Neural progenitor cell (in vitro differentiated cells): Measurements from ENCODE around the gene SOCS4. TPM values are rescaled to one million over a fixed set of nuclear protein-coding genes. Genes with fewer than 3 reads are reported as not detected.

Experiments used
- DNase-seq: peaks from one replicate; pipeline ENCODE4 v3.0.0-alpha.2; 2016; ENCODE audit warnings: low spot score
- H2AFZ ChIP-seq: fragments of 200-600 bp; sonication (generic); replicated peaks from 2 replicates; pipeline ENCODE4 v1.6.1; 2016; ENCODE audit warnings: antibody characterized with exemption
- H3F3A ChIP-seq: fragments of 200-600 bp; sonication (generic); 2 replicates; pipeline ENCODE4 v1.6.1; 2016; ENCODE audit warnings: antibody characterized with exemption, low read depth
- H3K27ac ChIP-seq: fragments of 200-600 bp; sonication (generic); 2 replicates; pipeline ENCODE4 v1.5.1; 2016; ENCODE audit warnings: mild to moderate bottlenecking
- H3K27me3 ChIP-seq: fragments of 200-600 bp; sonication (generic); 2 replicates; pipeline ENCODE4 v1.6.1; 2016; ENCODE audit warnings: mild to moderate bottlenecking, moderate library complexity
- H3K36me3 ChIP-seq: fragments of 200-600 bp; sonication (generic); 2 replicates; pipeline ENCODE4 v1.5.1; 2016
- H3K4me1 ChIP-seq: fragments of 200-600 bp; sonication (generic); 2 replicates; pipeline ENCODE4 v1.6.1; 2016; ENCODE audit warnings: mixed run types
- H3K4me2 ChIP-seq: fragments of 200-600 bp; sonication (generic); 2 replicates; pipeline ENCODE4 v1.6.1; 2016
- H3K4me3 ChIP-seq: fragments of 200-600 bp; sonication (generic); 2 replicates; pipeline ENCODE4 v1.5.1; 2016
- H3K79me2 ChIP-seq: fragments of 200-600 bp; sonication (generic); 2 replicates; pipeline ENCODE4 v1.6.1; 2016; ENCODE audit warnings: low read depth
- H3K9ac ChIP-seq: fragments of 200-600 bp; sonication (generic); 2 replicates; pipeline ENCODE4 v1.6.1; 2016
- H3K9me3 ChIP-seq: fragments of 200-600 bp; sonication (generic); 2 replicates; pipeline ENCODE4 v1.5.1; 2016; ENCODE audit warnings: low read depth
- H4K20me1 ChIP-seq: fragments of 200-600 bp; sonication (generic); 2 replicates; pipeline ENCODE4 v1.6.1; 2016; ENCODE audit warnings: low read depth
- H3K27ac Mint-ChIP-seq: 3 replicates; pipeline ENCODE4 v1.8.0; 2021; ENCODE audit warnings: mixed read lengths
- H3K27me3 Mint-ChIP-seq: 2 replicates; pipeline ENCODE4 v1.8.0; 2022; ENCODE audit warnings: low read depth, mild to moderate bottlenecking, inconsistent platforms, moderate library complexity, mixed read lengths; ENCODE audit not compliant: insufficient read depth
- H3K36me3 Mint-ChIP-seq: 3 replicates; pipeline ENCODE4 v1.8.0; 2021; ENCODE audit warnings: mixed read lengths
- H3K4me1 Mint-ChIP-seq: 3 replicates; pipeline ENCODE4 v1.8.0; 2021; ENCODE audit warnings: mixed read lengths
- H3K4me3 Mint-ChIP-seq: 3 replicates; pipeline ENCODE4 v1.8.0; 2021; ENCODE audit warnings: mild to moderate bottlenecking, moderate library complexity, mixed read lengths
- H3K9me3 Mint-ChIP-seq: 3 replicates; pipeline ENCODE4 v1.8.0; 2020; ENCODE audit warnings: mixed read lengths
- EZH2 ChIP-seq: fragments of 200-600 bp; sonication (generic); IDR thresholded peaks from 2 replicates; pipeline ENCODE4 v1.6.1; 2017; ENCODE audit warnings: antibody characterized with exemption, mild to moderate bottlenecking, moderate library complexity
- EZH2phosphoT487 ChIP-seq: fragments of 200-600 bp; sonication (generic); IDR thresholded peaks from 2 replicates; pipeline ENCODE4 v1.6.1; 2017; ENCODE audit warnings: antibody characterized with exemption
- total RNA-seq: library from RNA; depleted of rRNA; stranded (reverse); fragments of >200 nt; gene quantifications from 2 replicates; pipeline ENCODE4 v1.2.3, GENCODE V29; 2015; ENCODE audit warnings: low replicate concordance
- TF ChIP-seq, protein P1 (sequence below): fragments of 200-600 bp; sonication (generic); IDR thresholded peaks from 2 replicates; pipeline ENCODE4 v1.5.1; 2017; ENCODE audit warnings: antibody characterized with exemption, mild to moderate bottlenecking

The SOCS4 gene
- total RNA-seq, 1 donor from 2014 or later, result 32.6 TPM

DNA sequence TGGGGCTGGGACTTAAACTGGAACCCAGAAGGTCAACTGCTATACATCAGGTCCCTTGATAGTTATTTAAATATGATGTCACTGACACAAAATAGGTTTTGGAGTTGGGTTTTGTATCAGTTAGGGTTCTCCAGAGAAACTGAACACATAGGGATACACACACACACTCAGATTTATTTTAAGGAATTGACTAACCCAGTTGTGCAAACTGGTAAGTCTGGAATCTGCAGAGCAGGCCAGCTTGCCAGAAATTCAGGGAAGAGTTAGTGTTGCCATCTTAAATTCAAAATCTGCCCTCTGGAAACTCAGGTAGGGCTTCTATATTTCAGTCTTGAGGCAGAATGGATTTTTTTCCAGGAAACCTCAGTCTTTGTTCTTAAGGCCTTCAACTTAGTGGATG is 61.3 kb downstream of the SOCS4 start:
- no peaks in the 10 kb centered on the region for H3K36me3 ChIP-seq
- peak overlapping the region; percentile 42 for H2AFZ ChIP-seq
- H3K9ac ChIP-seq, result no peak overlapping the region
- H4K20me1 ChIP-seq, result no peaks in the 10 kb centered on the region
- H3K79me2 ChIP-seq, result no peaks in the 10 kb centered on the region
- H3K27ac ChIP-seq, result no peak overlapping the region
- Mint-ChIP-seq H3K36me3 (no peaks in the 10 kb centered on the region), H3K9me3 (no peaks in the 10 kb centered on the region), H3K4me3 (no peak overlapping the region), H3K27ac (no peak overlapping the region), H3K27me3 (no peaks in the 10 kb centered on the region), H3K4me1 (peaks cover 3% of the 10 kb centered on the region)
- no peaks in the 10 kb centered on the region for H3F3A ChIP-seq
- no peak overlapping the region for H3K4me3 ChIP-seq
- no peaks in the 10 kb centered on the region for H3K4me1 ChIP-seq
- no peaks in the 10 kb centered on the region for H3K9me3 ChIP-seq
- no peaks in the 10 kb centered on the region for H3K27me3 ChIP-seq
- H3K4me2 ChIP-seq, result no peak overlapping the region
- DNase-seq, result no peak
- TF ChIP-seq EZH2 (no peak), EZH2phosphoT487 (no peak)
- TF ChIP-seq, protein P1, sequence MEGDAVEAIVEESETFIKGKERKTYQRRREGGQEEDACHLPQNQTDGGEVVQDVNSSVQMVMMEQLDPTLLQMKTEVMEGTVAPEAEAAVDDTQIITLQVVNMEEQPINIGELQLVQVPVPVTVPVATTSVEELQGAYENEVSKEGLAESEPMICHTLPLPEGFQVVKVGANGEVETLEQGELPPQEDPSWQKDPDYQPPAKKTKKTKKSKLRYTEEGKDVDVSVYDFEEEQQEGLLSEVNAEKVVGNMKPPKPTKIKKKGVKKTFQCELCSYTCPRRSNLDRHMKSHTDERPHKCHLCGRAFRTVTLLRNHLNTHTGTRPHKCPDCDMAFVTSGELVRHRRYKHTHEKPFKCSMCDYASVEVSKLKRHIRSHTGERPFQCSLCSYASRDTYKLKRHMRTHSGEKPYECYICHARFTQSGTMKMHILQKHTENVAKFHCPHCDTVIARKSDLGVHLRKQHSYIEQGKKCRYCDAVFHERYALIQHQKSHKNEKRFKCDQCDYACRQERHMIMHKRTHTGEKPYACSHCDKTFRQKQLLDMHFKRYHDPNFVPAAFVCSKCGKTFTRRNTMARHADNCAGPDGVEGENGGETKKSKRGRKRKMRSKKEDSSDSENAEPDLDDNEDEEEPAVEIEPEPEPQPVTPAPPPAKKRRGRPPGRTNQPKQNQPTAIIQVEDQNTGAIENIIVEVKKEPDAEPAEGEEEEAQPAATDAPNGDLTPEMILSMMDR, result no peak

DNA sequence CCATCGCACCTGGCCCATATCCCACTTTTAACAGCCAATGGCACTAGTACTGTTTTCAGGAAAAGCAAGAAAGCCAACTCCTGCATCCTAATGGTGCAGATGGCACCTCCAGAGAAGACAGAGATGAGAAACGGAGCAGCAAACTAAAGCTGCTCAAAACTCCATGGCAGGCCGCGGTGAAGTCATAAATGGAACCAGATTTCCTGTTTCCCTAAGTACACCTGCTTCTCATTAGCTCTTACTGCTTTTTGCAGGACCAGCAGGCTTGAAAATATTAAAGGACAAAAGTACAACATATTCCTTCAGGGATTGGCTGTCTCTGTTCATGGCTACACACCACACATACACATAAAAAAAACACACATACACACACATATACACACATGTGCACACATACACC is 65.3 kb downstream of the SOCS4 start:
- H3K9ac ChIP-seq, result no peak overlapping the region
- TF ChIP-seq, protein P1, result no peak
- TF ChIP-seq EZH2phosphoT487 (no peak), EZH2 (no peak)
- Mint-ChIP-seq H3K4me3 (no peak overlapping the region), H3K27ac (no peak overlapping the region), H3K36me3 (no peaks in the 10 kb centered on the region), H3K27me3 (peaks cover 3% of the 10 kb centered on the region), H3K9me3 (no peaks in the 10 kb centered on the region), H3K4me1 (peaks cover 5% of the 10 kb centered on the region)
- H3K4me3 ChIP-seq, result no peak overlapping the region
- no peak for DNase-seq
- no peaks in the 10 kb centered on the region for H4K20me1 ChIP-seq
- no peaks in the 10 kb centered on the region for H3K4me1 ChIP-seq
- no peaks in the 10 kb centered on the region for H3K27me3 ChIP-seq
- H3F3A ChIP-seq, result no peaks in the 10 kb centered on the region
- H3K27ac ChIP-seq, result no peak overlapping the region
- no peak overlapping the region for H2AFZ ChIP-seq
- no peak overlapping the region for H3K4me2 ChIP-seq
- H3K36me3 ChIP-seq, result no peaks in the 10 kb centered on the region
- no peaks in the 10 kb centered on the region for H3K79me2 ChIP-seq
- H3K9me3 ChIP-seq, result no peaks in the 10 kb centered on the region

DNA sequence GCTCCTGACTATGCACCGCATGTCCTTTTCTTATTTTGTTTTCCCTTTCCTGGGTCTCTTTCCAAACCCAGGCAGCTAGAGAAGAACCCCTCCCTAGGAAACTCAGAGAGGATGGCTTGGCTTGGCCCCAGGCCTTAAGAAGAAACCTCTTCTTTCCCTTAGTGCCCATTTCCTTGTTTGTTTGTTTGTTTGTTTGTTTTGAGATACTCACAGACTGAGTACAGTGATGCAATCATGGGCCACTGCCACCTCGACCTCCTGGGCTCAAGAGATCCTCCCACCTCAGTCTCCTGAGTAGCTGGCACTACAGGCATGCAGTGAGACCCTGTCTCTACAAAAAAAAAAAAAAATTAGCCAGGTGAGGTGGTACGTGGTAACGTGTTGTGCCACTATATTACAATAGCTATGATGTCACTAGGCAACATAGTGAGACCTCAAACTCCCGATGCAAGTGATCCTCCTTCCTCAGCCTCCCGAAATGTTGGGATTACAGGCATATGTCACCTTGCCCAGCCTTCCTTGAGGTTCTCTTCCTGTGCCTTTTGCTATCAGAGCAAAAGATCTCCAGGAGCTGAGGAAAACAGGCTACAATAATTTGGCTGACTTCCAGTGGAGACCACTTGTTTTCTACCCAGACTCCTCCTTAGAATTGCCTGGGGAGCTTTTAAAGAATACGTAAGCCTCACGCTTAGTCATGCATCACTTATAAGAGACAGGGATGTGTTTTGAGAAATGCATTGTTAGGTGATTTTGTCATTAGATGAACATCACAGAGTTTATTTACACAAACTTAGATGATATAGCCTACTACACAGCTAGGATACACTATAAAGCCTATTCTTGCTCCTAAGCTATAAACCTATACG is 67.5 kb downstream of the SOCS4 start:
- H3K9ac ChIP-seq, result no peak overlapping the region

More for the DNA sequence above, 67.5 kb downstream of the SOCS4 start:
- Mint-ChIP-seq H3K27me3 (peaks cover 4% of the 10 kb centered on the region), H3K4me1 (peaks cover 3% of the 10 kb centered on the region), H3K36me3 (no peaks in the 10 kb centered on the region), H3K4me3 (no peak overlapping the region), H3K27ac (no peak overlapping the region), H3K9me3 (no peaks in the 10 kb centered on the region)
- Histone ChIP-seq H3K4me1 (no peaks in the 10 kb centered on the region), H2AFZ (no peak overlapping the region), H3K4me3 (no peak overlapping the region), H3K27ac (no peak overlapping the region), H4K20me1 (no peaks in the 10 kb centered on the region), H3K79me2 (no peaks in the 10 kb centered on the region), H3K36me3 (no peaks in the 10 kb centered on the region), H3K9me3 (no peaks in the 10 kb centered on the region), H3F3A (no peaks in the 10 kb centered on the region), H3K4me2 (no peak overlapping the region), H3K27me3 (no peaks in the 10 kb centered on the region)
- no peak for DNase-seq
- TF ChIP-seq EZH2phosphoT487 (no peak), EZH2 (no peak)
- TF ChIP-seq, protein P1, result no peak
